ENCODE measurements around the gene FCF1.
A peak's percentile ranks its signal among the peaks of the same experiment; 100 is the strongest.

FCF1 gene

GRCh38 chr14:74712499-74713394 lies at the start of gene FCF1, which contains the start of gene AREL1:
Gene FCF1, plus strand, starts transcription at chr14:74713144. Its CDS starts 54 bp downstream, at chr14:74713198.
Gene AREL1, minus strand, starts transcription at chr14:74713080. Its CDS starts 27,465 bp downstream, at chr14:74685615.
- DNase-seq: peak; percentile 68

DNA sequence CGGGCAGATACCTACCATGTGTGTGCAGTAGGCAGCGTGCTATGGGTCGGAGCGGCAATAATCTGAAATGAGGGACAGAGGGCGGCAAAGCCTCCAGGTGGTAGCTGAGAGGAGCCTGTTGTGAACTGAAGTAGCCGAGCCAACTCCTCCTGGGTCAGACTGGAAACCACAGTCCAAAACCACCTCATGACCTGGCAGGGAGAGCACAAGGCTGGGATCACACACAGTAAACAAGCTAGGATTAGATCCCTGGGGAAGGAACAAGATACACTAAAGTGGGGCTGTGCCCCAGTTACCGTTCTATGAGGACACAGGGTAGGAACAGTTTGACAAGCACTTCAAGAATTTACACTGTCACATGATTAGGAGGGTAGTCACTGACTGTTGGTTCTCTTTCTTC lies 49.1 kb upstream of the FCF1 start:
- DNase-seq: no peak

DNA sequence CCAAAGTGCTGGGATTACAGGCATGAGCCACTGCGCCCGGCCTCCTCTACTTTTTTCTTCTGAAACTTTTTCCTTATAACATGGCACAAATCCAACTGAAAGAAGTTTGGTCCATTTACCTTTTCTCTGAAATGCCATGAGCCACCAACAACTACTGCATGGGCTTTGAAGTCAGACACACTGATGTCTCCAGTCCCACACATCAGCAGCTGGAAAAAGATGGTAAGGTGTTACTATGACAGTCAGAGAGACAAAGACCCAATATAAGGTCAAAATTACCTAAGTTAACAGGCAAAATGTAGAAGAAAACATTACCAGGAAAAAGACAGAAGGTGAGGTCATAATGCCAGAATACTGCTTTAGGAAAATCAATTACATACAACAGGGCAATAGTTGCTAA lies 48.2 kb upstream of the FCF1 start:
- DNase-seq: no peak

DNA sequence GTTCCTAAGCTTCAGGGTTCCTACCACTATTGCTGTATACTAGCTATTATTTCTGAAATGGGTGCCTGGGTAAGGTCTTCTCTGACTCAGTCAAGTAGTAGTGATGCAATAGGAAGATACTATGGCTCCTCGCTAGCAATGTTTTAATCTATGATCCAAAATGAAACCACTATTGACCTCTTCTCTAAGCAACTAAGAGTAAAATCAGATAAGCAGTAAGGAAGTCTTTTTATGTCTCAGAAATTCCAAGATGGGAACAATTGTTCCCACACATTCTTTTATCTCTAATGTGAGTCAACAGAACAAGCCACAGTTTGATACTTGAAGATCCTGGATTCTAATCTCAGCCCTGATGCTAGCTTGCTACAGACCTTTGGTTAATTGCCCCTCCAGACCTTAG lies 45.2 kb upstream of the FCF1 start:
- no peak for DNase-seq

DNA sequence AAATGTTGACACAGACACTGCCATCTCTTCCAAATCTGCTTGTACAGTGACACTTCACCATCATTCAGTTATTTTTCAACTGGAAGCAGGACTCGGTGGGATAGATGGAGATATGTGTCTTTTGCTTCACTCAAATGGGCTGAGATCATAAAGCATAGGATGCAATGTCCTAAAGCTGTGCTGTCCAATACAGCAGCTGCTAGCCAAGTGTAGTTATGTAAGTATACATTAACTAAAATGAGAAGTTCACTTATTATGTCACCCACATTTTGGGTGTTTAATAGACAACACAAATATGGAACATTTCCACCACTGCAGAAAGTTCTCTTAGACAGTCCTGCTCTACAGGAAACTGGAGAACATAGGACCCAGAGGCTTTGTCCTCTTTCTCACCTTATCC lies 43.7 kb upstream of the FCF1 start:
- no peak for DNase-seq

- no peak for DNase-seq
Observed at GRCh38 chr14:74669846-74670245, 43.1 kb upstream of the FCF1 start.

DNA sequence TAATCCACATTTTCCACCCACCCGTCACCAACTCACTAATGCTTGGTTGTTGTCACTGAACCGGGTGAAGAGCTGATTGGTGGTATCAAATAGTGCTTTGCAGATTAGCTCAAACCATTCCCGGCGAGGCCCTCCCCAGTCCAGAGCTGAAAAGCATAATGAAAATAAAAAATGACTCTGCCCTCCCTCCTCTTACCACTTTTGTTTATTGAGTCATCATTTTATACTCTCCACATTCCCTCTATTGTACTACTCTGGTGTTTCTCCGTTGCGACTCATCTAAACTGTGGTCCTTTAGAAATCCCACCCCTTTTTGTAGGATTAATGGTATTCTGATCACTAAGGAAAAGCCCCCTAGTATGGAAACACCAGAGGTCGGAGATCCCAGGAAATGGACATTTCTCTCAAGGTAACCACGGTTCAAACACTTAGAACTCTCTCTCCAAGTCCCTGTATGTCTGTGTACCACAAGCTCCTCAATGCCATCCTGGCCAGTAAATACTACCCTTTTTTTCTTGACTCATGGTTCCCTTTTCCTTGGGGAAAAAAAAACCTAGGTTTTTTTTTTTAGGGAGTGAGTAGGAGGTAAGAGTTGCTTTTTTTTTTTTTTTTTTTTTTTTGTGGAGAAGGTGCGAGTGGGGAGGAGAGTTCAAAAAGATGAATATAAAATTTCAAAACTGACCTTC lies 42.1 kb upstream of the FCF1 start:
- DNase-seq: no peak

DNA sequence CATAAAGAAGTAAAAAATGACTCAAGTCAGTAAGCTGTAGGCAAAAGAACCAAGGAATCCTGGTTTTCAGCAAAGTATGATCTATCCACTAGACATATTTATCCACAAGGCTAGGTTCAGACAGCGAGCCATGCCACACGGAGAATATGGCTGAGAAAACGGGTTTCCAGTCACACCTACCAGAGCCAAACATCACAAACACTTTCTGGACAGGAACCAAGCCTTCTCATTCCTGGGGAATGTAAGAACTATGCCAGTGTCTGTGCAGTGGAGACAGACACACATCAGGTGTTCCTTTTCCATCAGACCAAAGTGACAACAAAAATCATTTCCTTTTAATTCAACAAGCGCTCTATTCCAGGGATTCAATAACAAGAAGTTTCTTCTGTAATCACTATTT lies 41.2 kb upstream of the FCF1 start:
- no peak for DNase-seq

DNA sequence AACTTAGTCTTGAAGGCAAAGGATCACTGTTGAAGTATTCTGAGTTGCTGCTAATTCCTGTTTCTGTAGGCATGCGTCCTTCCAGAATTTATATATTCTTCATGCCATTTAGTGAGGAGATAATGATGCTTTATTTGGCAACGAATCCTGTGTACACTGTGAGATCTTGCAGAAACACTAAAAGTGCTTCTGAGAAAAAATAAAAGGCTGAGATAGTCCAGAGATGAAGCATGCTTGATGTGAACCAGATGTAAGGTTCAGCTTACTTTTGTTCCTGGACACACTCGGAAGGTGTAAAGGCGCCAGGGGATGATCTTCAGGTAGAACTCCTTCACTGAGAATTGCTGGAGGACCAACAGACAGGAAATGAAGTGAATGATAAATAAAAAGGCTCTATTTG lies 39.2 kb upstream of the FCF1 start:
- DNase-seq: no peak

DNA sequence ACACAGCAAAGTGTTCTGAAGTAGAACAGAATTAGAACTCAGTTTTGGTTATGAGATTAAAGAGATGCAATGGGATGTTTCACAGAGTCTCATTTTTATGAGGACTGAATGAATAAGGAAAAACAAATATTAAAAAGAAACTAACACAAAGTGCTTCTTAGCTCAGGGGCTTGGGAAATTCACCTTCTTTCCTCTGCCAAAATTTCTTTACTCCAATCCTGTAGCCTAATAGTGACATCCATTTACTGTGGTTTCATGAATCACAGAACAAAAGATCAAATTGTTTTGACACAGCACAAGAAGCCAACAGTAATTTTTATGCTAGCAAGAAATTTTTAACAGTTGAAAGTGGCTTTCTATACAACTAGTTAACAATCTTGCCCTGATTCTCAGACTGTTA lies 37.7 kb upstream of the FCF1 start:
- DNase-seq: no peak

GRCh38 chr14:74682169-74682952 lies 30.6 kb upstream of the FCF1 start:
- no peak for DNase-seq

- no peak for DNase-seq
Observed at GRCh38 chr14:74683406-74683805, 29.5 kb upstream of the FCF1 start.

DNA sequence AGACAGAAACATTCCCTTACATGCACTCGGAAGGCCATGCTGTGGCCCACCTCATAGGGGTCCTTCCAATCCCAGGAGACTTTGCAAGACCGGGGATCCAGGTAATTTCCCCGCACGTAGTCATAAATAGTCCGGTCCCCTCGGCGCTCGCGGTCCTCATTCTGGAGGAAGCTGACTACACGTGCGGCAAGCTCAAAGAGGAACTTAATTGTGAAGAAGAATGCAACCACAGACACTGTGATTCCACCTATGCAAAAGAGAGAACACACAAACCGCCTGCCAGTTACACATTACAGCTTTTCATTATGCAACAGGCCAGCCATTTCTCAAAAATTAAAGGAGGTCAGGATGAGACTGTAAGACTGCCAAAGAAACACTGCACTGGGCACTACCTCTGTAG lies 28.5 kb upstream of the FCF1 start:
- no peak for DNase-seq

DNA sequence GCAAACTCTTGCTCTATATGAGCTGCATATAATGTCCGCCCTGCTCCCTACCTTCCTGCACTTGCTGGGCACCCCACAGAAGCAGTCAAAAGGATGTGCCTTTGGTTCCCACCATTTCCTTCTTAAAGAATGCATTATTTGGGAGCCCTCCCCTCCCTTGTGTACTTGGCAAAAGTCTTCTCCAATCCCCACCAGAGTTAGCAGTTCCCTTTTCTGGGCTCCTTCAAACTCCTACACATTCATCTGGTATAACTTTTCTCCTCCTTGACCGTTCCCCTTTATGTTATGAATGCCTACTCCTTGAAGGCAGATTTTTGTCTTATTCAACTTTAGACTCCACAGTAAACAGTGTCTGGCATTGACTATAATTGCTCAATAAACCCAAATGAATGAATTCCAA lies 27.9 kb upstream of the FCF1 start:
- DNase-seq: no peak

DNA sequence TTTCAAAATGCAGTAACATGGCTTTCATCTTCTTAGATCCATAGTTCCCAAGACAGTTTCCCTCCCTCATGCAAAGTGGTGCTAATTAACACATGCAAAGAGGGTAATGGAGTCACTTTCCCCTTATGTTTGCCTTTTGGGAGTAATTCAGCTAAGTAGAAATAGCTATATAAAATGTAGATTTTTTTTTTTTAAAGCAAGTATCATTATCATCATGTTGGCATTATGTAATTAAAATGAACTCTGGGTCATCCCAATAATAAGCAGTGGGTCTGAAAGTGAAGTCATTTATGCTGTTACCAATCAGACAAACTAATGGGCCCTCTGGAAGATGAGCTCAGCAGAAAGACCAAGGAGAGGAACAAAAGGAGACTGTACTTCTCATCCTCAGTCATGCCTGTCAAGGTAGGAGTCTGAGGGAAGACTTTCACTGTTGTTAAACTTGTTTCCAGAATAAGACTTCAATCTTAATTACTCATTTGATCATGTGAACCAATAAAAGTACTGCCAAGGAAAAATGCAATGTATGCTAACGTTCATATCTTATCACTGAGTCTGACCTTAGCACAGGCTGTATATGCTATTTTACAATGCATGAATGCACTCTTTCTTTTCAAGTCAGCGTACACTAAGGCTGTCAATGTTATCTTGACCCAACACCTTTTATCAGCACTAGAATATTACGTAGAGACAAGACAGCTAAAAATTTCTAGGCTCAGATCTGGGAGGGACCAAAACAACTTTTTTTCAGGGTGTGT lies 26.8 kb upstream of the FCF1 start:
- no peak for DNase-seq

DNA sequence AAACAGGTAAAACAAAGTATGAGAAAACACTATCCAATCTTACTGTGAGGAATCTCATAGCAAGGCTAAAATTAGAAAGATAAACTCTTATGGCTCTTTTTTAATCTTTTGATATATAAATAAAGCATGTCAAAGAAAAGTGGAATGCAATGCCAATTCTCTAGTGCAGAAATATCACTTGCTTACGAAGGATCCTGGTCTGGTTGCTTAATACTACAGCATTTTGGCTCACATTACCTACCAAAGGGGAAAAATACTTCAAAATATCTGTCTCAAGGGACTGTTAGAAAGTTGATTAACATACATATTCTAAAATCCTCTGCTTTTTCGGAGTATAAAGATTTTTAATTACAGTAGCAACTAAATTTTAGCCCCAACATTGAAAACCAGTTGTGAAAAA lies 21.5 kb upstream of the FCF1 start:
- DNase-seq: no peak

DNA sequence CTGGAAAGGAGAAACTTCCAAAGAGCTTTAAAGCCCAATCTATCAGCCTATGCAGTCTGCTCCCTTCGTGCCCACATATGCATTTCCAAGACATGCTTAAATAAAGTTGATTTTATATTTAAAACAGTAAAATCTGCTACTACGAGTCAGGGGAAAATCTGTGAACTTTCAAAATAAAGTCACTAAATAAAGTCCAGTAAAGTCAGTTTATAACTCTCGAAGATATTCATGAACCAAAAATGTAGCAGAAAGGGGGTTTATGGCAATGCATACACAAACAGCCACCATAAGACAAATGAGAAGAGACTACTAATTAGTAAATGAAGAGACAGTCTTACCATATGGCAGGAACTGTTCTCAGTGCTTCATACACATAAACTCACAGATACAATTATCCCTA lies 19.8 kb upstream of the FCF1 start:
- DNase-seq: no peak

- no peak for DNase-seq
Observed at GRCh38 chr14:74695406-74695805, 17.5 kb upstream of the FCF1 start.

DNA sequence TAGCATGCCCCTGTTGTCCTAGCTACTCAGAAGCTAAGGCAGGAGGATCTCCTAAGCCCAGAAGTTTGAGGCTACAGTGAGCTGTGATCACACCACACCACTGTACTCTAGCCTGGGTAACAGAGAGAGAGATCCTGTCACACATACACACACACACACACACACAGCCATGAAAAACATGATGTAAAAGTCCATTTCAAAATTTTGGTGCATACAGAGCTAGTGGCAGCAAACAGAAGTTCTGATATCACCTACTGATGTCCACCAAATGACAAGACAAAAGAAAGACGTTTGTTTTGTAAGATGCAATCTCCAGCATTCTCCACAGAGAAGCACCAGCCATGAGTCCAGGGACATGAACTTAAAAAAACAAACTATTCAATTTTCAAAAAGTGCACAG lies 15.9 kb upstream of the FCF1 start:
- no peak for DNase-seq

GRCh38 chr14:74697543-74697942 lies 15.4 kb upstream of the FCF1 start:
- DNase-seq: no peak

GRCh38 chr14:74697976-74698375 lies 15.0 kb upstream of the FCF1 start:
- DNase-seq: no peak

GRCh38 chr14:74698465-74698864 lies 14.5 kb upstream of the FCF1 start:
- DNase-seq: no peak

DNA sequence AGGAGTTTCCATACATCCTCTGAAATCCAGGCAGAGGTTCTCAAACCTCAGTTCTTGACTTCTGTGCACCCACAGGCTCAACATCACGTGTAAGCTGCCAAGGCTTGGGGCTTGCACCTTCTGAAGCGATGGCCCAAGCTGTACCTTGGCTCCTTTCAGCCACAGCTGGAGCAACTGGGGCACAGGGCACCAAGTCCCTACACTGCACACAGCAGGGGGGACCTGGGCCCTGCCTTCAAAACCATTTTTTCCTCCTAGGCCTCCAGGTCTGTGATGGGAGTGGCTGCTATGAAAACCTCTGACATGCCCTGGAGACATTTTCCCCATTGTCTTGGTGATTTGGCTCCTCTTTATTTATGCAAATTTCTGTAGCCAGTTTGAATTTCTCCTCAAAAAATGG lies 10.7 kb upstream of the FCF1 start:
- DNase-seq: no peak

Measured in activated CD4-positive, alpha-beta T cell treated with anti-CD3 and anti-CD28 coated beads, Interleukin-2, amount 50 U/mL, for 1 hour (primary cell).